ENCODE results near the gene KLRK1. TPM values are rescaled to one million over a fixed set of nuclear protein-coding genes. Genes with fewer than 3 reads are reported as not detected.
"Not testable (repeated sequence)": the region's sequence is repeated elsewhere in the genome, so short reads cannot be mapped to it uniquely, and the experiment has no call there.

Gene KLRK1
- total RNA-seq, result 100 to 1,000 TPM; 135 to 195 TPM

- Mint-ChIP-seq H3K27ac (peak within 1 kb of the TSS; percentile 96), H3K4me1 (peaks cover 50% of the 10 kb centered on the region), H3K27me3 (no peaks in the 10 kb centered on the region), H3K36me3 (peaks cover 43% of the 10 kb centered on the region), H3K4me3 (peak within 1 kb of the TSS; percentile 91), H3K9me3 (ENCODE audit: low read depth) (no peaks in the 10 kb centered on the region)
- ATAC-seq, result no peak
- no peak for DNase-seq
- CTCF ChIA-PET, result no interaction called here
Measured at GRCh38 chr12:10389904-10390303, at the start of gene KLRK1. Gene KLRK1, minus strand, starts transcription at chr12:10390041. Its CDS starts 1,231 bp downstream, at chr12:10388810.

DNA sequence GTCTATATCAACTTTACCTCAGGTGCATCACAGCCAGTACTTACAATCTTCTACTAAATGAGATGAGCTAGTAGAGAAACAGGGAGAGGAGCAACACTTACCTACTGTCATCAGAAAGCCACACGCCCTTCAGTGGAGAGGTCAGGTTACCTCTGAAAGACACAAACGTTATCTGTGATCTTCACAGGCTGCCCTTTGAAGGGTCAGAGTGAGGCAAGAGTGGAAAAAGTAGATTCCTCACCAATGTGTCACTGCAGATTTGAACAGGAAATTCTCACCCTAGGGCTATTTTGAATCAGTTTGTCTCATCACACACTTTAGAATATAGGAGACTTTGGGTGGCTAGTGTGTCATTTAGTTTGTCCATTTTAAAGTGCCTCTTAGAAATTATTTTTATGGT lies 47.8 kb upstream of the KLRK1 start:
- H3K36me3 Mint-ChIP-seq; H3K4me3 Mint-ChIP-seq; DNase-seq; H3K4me1 Mint-ChIP-seq; CTCF ChIA-PET; H3K27ac Mint-ChIP-seq; H3K9me3 Mint-ChIP-seq (ENCODE audit: low read depth); H3K27me3 Mint-ChIP-seq: not testable (repeated sequence)
- ATAC-seq, result peak; percentile 57

DNA sequence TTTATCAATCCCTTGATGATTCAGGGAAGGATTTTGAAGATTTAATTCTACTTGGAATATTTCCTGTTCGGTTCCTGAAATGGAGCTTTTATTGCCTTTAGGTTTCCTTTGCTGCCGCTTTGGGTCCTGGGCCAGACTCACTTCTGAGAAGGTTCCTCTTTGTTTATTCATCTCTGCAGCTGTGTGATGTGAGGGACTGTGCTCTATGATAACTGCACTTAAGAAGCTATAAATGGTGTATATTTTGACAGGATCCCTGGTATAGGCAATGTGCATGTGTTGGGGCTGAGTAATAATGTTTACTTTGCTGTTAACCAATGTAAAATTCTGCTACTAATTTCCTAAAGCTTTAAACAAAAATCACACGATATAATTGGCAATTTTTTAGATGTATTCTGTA lies 46.0 kb upstream of the KLRK1 start, which contains the start of gene KLRC2:
KLRC2 (minus strand) TSS at position 195 of the 400 bp plus-strand sequence; CDS start at position 171, 24 bp downstream.
- ATAC-seq, result peak; percentile 74

DNA sequence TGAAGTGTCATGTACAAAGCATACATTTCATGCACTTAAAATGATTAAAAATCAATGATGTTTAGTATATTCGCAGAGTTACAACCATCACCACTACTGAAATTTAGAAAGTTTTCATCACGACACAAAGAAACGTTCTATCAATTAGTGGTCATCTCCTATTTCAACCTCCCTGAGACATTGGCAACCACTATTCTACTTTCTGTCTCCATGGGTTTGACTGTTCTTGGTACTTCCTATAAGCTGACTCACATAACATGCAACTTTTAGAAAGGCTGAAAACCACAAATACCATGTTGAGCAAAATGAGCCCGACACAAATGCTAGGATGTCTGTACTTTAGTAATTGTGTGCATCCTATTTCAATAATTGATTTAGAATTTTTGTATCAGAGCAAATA lies 40.8 kb upstream of the KLRK1 start:
- not testable (repeated sequence) for H3K4me1 Mint-ChIP-seq; H3K9me3 Mint-ChIP-seq (ENCODE audit: low read depth); H3K27ac Mint-ChIP-seq; DNase-seq; H3K36me3 Mint-ChIP-seq; H3K4me3 Mint-ChIP-seq; H3K27me3 Mint-ChIP-seq
- CTCF ChIA-PET, result interaction anchor here (1.4 kb wide), 1 partner anchor 19 kb away, joined by 3 read pairs; no protein-coding TSS in a partner anchor
- peak; percentile 96 for ATAC-seq

More for the DNA sequence above, 46.0 kb upstream of the KLRK1 start, which contains the start of gene KLRC2:
- H3K4me1 Mint-ChIP-seq; H3K9me3 Mint-ChIP-seq (ENCODE audit: low read depth); H3K27me3 Mint-ChIP-seq; CTCF ChIA-PET; H3K36me3 Mint-ChIP-seq: not testable (repeated sequence)
- Mint-ChIP-seq H3K4me3 (peak within 1 kb of the TSS; percentile 48), H3K27ac (peak within 1 kb of the TSS; percentile 24)
- peak; percentile 41 for DNase-seq

GRCh38 chr12:10425938-10426337 lies 36.1 kb upstream of the KLRK1 start:
- H3K4me3 Mint-ChIP-seq; H3K27me3 Mint-ChIP-seq; CTCF ChIA-PET; DNase-seq; ATAC-seq; H3K4me1 Mint-ChIP-seq; H3K27ac Mint-ChIP-seq; H3K36me3 Mint-ChIP-seq; H3K9me3 Mint-ChIP-seq (ENCODE audit: low read depth): not testable (repeated sequence)

DNA sequence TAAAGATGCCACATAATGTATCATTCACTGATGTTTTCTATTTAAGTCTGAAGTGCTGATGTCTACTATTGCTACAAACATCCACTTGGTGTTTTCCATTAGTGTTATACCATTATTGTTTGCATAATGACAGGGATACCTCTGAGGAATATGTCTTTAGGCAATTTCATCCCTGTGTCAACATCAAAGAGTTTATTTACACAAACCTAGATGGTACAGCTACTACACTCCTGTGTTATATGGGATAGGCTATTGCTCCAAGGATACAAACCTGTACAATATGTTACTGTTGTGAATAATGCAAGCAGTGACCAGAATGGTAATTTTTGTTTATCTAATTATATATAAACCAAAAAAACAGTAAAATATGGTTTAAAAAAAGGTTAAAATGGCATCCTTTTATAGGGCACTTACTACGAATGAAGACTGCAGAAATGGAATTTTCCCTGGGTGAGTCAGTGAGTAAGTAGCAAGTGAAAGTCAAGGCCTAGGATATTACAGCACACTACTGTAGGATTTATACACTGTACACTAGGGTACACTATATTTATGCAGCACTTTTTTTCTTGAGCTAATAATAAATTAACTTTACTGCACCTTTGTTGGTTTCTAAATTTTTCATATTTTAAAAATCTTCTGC lies 34.5 kb upstream of the KLRK1 start:
- CTCF ChIA-PET, DNase-seq, ATAC-seq: not testable (repeated sequence)

DNA sequence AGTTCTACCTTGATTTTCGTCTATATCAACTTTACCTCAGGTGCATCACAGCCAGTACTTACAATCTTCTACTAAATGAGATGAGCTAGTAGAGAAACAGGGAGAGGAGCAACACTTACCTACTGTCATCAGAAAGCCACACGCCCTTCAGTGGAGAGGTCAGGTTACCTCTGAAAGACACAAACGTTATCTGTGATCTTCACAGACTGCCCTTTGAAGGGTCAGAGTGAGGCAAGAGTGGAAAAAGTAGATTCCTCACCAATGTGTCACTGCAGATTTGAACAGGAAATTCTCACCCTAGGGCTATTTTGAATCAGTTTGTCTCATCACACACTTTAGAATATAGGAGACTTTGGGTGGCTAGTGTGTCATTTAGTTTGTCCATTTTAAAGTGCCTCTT lies 32.3 kb upstream of the KLRK1 start:
- H3K27me3 Mint-ChIP-seq; H3K9me3 Mint-ChIP-seq (ENCODE audit: low read depth); H3K4me1 Mint-ChIP-seq; H3K4me3 Mint-ChIP-seq; H3K36me3 Mint-ChIP-seq; H3K27ac Mint-ChIP-seq; DNase-seq; CTCF ChIA-PET: not testable (repeated sequence)
- ATAC-seq, result peak; percentile 70

More for the DNA sequence above, 34.5 kb upstream of the KLRK1 start:
- not testable (repeated sequence) for H3K4me1 Mint-ChIP-seq; H3K9me3 Mint-ChIP-seq (ENCODE audit: low read depth); H3K27me3 Mint-ChIP-seq; H3K4me3 Mint-ChIP-seq; H3K36me3 Mint-ChIP-seq; H3K27ac Mint-ChIP-seq

GRCh38 chr12:10420334-10420733 lies 30.5 kb upstream of the KLRK1 start, which contains the start of gene KLRC3:
Gene KLRC3, minus strand, starts transcription at chr12:10420595. Its CDS starts 45 bp downstream, at chr12:10420550.
- CTCF ChIA-PET; H3K36me3 Mint-ChIP-seq; H3K4me1 Mint-ChIP-seq; ATAC-seq; DNase-seq; H3K27me3 Mint-ChIP-seq; H3K9me3 Mint-ChIP-seq (ENCODE audit: low read depth): not testable (repeated sequence)
- H3K27ac Mint-ChIP-seq, result peak within 1 kb of the TSS; percentile 15
- peak within 1 kb of the TSS; percentile 55 for H3K4me3 Mint-ChIP-seq

DNA sequence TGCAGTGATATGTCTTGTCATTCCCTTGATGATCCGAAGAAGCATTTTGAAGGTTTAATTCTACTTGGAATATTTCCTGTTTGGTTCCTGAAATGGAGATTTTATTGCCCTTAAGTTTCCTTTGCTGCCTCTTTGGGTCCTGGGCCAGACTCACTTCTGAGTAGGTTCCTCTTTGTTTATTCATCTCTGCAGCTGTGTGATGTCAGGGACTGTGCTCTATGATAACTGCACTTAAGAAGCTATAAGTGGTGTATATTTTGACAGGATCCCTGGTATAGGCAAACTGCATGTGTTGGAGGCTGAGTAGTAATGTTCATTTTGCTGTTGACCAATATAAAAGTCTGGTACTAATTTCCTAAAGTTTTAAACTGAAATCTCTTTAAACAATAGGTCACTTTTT lies 19.6 kb upstream of the KLRK1 start, which contains the start of gene KLRC4:
KLRC4 (minus strand) TSS at position 366 of the 400 bp plus-strand sequence; CDS start at position 184, 182 bp downstream.
- Mint-ChIP-seq H3K27ac (peak within 1 kb of the TSS; percentile 88), H3K27me3 (no peaks in the 10 kb centered on the region), H3K4me1 (peaks cover 32% of the 10 kb centered on the region), H3K9me3 (ENCODE audit: low read depth) (no peaks in the 10 kb centered on the region), H3K36me3 (peaks cover 51% of the 10 kb centered on the region), H3K4me3 (peak within 1 kb of the TSS; percentile 84)
- CTCF ChIA-PET, result no interaction called here
- DNase-seq (peak; percentile 67), ATAC-seq (peak; percentile 73)

DNA sequence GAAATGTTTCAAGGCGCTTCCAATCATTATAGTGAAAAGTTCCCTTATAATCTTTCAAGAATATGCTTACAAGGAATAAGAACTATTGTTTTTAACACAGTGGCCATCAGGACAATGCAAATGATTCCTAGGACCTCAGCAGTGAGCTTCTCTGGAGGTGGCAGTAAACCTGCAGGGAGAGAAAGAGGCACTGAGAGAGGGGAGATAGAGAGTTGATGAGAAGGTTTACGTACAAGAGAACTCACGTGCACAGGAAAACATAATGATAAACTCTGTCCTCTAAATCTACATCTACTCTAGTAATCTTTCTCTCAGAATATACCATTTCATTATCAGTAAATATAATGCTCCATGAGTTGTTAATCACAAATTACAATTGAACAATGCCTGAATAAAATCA lies 19.0 kb upstream of the KLRK1 start:
- ATAC-seq (no peak), DNase-seq (no peak)
- CTCF ChIA-PET, result no interaction called here
- no peaks in the 10 kb centered on the region for H3K9me3 Mint-ChIP-seq (ENCODE audit: low read depth)
- H3K4me1 Mint-ChIP-seq, result peaks cover 35% of the 10 kb centered on the region
- H3K27me3 Mint-ChIP-seq, result no peaks in the 10 kb centered on the region
- H3K27ac Mint-ChIP-seq, result peak overlapping the region; percentile 88
- peak overlapping the region; percentile 84 for H3K4me3 Mint-ChIP-seq
- H3K36me3 Mint-ChIP-seq, result peaks cover 52% of the 10 kb centered on the region

DNA sequence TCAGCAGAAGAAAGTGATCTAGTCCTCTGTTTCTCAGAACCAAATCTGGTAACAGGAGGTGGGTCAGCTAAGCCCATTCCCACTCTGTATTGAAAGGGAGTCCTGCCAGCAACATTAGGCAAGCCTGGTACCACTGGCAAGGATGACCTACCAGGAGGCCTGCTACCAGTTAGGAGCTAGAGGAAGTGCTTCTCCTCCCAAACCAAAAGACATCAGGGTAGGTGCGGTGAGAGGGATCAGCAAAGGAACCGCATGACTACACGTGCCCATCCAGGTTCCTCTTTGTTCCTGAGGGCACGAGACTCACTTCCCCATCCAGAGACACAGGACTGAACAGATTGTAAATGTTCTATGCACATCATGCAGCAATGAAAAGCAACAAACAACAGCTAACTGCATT lies 16.9 kb upstream of the KLRK1 start:
- H3K36me3 Mint-ChIP-seq, result peaks cover 52% of the 10 kb centered on the region
- peak overlapping the region; percentile 84 for H3K4me3 Mint-ChIP-seq
- peak; percentile 11 for ATAC-seq
- no peaks in the 10 kb centered on the region for H3K9me3 Mint-ChIP-seq (ENCODE audit: low read depth)
- no peaks in the 10 kb centered on the region for H3K27me3 Mint-ChIP-seq
- DNase-seq, result peak; percentile 61
- H3K4me1 Mint-ChIP-seq, result peaks cover 42% of the 10 kb centered on the region
- CTCF ChIA-PET, result interaction anchor here (1.1 kb wide), 1 partner anchor 21 kb away, joined by 6 read pairs; no protein-coding TSS in a partner anchor
- H3K27ac Mint-ChIP-seq, result peak overlapping the region; percentile 92

DNA sequence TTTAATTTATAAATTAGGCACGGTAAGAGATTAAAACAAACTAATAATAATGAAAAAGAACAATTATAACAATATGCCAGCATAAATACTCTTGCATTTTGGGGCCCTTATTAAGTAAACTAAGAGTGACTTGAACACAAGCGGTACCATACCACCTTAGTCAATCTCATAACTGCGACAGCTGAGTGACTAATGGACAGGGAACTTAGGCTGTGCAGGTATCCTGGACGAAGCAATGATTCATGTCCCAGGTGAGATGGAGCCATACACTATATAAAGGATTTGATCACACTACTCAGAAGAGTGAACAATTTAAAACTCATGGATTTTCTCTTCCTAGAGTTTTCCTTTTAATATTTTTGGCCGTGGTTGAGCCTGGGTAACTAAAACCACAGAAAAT lies 15.5 kb upstream of the KLRK1 start:
- DNase-seq (peak; percentile 42), ATAC-seq (peak; percentile 25)
- H3K9me3 Mint-ChIP-seq (ENCODE audit: low read depth), result no peaks in the 10 kb centered on the region
- peak overlapping the region; percentile 75 for H3K4me3 Mint-ChIP-seq
- CTCF ChIA-PET, result interaction anchor here (0.9 to 1.6 kb wide), 3 partner anchors 9 to 153 kb away, joined by 3 to 6 read pairs (median 4); no protein-coding TSS in a partner anchor
- peaks cover 49% of the 10 kb centered on the region for H3K4me1 Mint-ChIP-seq
- H3K27ac Mint-ChIP-seq, result peak overlapping the region; percentile 70
- no peaks in the 10 kb centered on the region for H3K27me3 Mint-ChIP-seq
- H3K36me3 Mint-ChIP-seq, result peaks cover 60% of the 10 kb centered on the region

- Mint-ChIP-seq H3K4me1 (peaks cover 53% of the 10 kb centered on the region), H3K27me3 (no peaks in the 10 kb centered on the region), H3K27ac (peak overlapping the region; percentile 70), H3K9me3 (ENCODE audit: low read depth) (no peaks in the 10 kb centered on the region), H3K4me3 (peak overlapping the region; percentile 75), H3K36me3 (peaks cover 64% of the 10 kb centered on the region)
- DNase-seq, result no peak
- ATAC-seq, result no peak
- CTCF ChIA-PET, result interaction anchor here (0.9 to 1.6 kb wide), 3 partner anchors 9 to 153 kb away, joined by 3 to 6 read pairs (median 4); no protein-coding TSS in a partner anchor
Measured at GRCh38 chr12:10404798-10405197, 15.0 kb upstream of the KLRK1 start.

GRCh38 chr12:10400829-10401228 lies 11.0 kb upstream of the KLRK1 start:
- ATAC-seq, result peak; percentile 46
- H3K4me1 Mint-ChIP-seq, result peaks cover 60% of the 10 kb centered on the region
- H3K9me3 Mint-ChIP-seq (ENCODE audit: low read depth), result no peaks in the 10 kb centered on the region
- peaks cover 58% of the 10 kb centered on the region for H3K36me3 Mint-ChIP-seq
- H3K4me3 Mint-ChIP-seq, result peak overlapping the region; percentile 71
- CTCF ChIA-PET, result interaction anchor here (1.2 to 1.8 kb wide), 2 partner anchors 9 to 96 kb away, joined by 4 to 5 read pairs; no protein-coding TSS in a partner anchor
- H3K27me3 Mint-ChIP-seq, result no peaks in the 10 kb centered on the region
- no peak for DNase-seq
- peak overlapping the region; percentile 79 for H3K27ac Mint-ChIP-seq

All from activated CD8-positive, alpha-beta memory T cell treated with anti-CD3 and anti-CD28 coated beads, Interleukin-2, amount 10 ng/mL, durations not matched to agents 7 days and 5 days (primary cell).